ENCODE data around the gene NOP56.
"Not testable (repeated sequence)": the region's sequence is repeated elsewhere in the genome, so short reads cannot be mapped to it uniquely, and the experiment has no call there.

The NOP56 gene

GRCh38 chr20:2652724-2653555 is 508 bp downstream of the NOP56 start:
- DNase-seq = peak; percentile 58

DNA sequence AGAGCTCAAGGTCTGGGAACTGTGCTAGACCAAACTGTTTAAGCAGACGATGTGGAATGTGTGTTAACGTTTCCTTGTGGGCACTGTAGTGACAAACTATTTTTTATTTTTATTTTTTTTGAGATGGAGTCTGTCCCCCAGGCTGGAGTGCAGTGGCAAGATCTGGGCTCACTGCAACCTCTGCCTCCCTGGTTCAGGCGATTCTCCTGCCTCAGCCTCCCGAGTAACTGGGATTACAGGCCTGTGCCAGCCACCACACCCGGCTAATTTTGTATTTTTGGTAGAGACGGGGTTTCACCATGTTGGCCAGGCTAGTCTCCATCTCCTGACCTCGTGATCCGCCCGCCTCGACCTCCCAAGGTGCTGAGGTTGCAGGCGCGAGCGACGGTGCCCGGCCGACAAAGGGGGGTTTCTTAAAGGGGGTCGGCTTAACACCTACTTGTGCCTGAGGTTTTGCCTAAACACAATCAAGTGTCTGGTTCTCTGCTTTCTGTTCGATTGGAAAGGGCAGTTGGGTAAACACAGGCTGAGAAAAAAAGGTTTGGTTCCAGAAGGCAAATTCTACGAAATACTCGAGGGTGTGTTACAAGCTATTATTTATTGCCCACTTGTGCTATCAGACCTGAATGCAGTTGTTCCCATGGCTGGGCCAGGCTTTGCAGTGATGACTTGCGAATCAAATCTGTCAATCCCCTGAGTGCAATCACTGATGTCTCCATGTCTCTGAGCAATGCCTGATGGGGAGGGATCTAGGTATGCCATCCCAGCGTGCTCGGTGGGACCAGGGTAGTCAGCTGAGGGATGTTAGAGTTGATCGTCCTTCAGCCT is 1.3 kb downstream of the NOP56 start:
- no peak for DNase-seq

DNA sequence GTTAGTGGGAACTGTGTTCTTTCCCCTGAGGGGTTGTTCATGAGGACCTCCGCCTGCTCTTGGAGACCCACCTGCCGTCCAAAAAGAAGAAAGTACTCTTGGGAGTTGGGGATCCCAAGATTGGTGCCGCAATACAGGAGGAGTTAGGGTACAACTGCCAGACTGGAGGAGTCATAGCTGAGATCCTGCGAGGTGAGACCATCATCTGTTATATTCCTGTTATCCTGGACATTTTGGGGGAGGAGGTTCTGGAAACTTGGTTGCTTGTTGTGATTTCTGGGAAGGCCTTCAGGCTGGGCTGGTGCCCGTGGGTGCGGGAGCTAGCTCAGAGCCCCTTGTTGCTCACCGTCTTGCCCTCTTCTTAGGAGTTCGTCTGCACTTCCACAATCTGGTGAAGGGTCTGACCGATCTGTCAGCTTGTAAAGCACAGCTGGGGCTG is 2.0 kb downstream of the NOP56 start:
- DNase-seq = no peak

GRCh38 chr20:2654831-2655230 is 2.4 kb downstream of the NOP56 start:
- DNase-seq = no peak

GRCh38 chr20:2655331-2656116 is 3.1 kb downstream of the NOP56 start:
- no peak for DNase-seq

- DNase-seq = no peak
These were observed 4.2 kb downstream of the NOP56 start for GRCh38 chr20:2656471-2657117.

DNA sequence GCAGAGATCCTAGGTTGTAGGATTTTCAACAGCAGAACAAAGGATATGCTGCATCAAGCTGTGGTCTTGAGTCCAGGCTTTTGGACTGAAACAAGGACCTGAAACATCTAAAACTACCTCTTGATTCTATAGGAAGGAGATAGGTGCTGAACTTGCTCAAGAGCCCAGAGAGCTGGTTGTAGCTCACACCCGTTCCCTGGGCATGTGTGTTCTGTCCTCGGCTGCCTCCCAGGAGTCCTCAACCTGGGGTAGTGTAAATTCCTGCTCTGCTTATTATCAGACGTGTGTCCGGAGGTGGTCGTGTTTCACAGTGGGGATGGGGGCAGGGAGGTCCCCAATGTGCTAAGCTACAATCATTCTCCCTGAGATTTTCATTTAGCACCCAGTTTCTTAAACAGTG is 4.8 kb downstream of the NOP56 start:
- DNase-seq = no peak

GRCh38 chr20:2657674-2658073 is 5.2 kb downstream of the NOP56 start:
- no peak for DNase-seq

DNA sequence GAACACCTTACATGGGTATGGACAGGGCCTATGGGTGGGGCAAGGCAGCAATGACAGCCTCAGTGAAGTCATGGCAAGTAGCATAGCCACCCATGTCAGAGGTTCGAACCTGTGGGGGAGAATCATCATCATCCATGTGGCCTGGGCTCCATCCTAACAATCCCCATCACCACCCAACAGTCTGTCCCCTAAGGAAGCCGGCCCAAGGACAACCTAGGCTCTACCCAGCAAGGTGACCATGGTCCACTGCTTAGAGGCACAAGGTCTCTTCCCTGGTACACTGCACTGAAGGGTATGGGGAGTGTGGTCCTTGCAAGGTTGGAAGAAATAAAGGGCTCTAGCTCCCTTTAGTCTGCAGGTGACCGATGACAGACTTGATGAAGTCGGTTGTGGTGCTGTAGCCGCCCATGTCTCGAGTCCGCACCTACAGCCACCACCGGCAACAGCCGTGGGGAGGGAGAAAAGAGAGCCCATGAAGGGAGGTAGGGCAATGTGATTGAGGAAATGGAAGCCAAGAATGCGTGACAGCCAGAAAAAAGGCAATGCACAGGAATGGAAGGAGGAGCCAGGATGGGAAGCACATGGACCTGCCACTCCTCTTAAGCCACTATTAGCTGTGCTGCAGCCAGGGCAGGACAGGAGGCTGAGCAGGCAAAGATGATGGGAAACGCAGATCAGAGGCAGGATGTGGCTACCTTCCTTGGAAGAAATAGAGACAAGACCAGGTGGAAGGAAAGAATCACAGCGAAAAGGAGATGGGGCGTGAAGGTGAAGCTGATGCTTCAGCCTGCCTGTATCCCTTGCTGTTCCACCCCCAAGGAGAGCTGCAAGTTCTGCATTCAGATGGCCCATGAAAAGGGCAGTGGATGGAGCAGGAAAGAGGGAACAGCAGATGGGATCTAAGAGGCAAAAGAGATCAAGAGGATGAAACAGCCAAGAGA is 6.3 kb downstream of the NOP56 start:
- DNase-seq = no peak

DNA sequence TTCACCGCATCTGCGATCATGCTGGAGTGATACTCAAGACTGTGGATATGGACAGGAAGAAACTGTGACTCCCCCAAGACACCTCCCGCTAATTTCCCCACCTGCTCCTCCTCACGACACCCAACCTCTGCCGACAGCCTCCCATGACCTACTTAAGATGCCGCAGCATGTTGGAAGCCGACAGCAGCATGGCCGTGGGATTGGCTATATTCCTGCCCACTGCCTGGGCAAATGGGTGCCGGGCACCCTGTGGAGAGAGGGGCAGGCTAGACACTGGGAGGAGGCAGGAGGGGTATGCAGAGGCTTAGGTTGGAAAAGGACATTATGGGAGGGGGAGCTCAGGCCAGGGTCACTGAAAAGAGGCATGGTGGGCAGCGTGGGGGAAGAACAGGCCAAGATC is 7.1 kb downstream of the NOP56 start:
- DNase-seq = no peak

DNA sequence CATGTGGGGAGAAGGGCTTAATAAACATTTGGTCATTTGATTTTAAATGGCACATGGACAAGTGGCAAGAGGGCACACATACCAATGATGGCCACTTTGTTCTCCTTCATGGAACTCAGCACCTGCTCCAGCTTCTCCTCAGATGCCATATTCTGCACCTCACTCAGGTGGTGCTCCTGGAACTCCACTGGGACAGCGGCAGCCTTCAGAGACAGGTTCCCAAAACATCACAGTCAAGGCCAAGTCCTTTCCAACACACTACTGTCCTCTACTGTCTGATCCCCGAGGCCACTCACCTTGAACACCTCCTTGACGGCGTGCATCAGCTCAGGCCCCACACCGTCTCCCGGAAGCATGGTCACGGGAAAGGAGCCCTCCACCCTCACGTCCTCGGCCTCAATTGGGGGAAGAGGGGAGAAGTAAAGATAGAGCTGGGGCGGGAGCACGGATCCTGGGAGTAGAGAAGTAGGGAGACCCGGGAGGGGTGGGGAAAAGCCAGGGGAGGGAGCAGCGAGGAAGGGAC is 11.0 kb downstream of the NOP56 start:
- DNase-seq = no peak

DNA sequence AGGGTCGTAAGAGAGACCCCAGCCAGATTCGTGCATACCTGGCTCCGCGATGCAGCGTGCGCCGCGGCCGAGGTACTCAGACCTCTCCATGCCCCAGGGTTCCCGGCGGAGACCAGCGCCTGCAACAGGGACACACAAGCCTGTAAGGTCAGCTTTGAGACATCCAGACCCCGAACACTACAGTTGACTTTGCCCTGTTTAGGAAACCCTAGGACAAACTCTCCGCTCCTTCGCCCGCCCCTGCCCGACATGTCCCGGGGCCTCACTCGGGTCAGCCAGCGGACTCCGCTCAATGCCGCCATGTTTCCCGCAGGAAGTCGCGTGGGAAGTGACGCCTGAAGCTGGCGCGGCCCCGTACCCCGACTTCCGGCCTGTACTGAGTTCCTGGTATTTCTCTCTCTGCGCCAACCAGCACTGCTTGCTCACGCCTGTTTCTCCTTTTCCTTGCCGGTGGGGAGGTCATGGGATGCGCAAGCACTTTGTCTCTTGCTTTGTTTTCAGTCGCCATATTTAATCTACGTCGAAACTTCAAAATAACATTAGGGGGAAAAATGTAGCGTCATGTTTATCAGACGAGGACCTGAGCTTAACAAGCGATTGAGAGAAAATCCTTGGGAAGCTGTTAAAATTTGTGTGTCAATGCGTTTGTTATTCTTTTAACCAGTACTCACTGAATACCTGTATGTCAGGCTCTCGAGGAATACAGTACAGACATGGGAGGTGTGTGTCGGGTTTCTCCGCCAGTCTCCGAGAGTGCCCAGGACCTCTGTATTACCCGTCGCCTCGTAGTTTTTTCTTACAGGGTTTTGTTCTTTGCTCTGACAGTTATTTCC is 11.7 kb downstream of the NOP56 start, which contains the start of gene IDH3B:
IDH3B (minus strand) TSS at position 330 of the 833 bp plus-strand sequence; CDS start at position 302, 28 bp downstream.
- DNase-seq = peak; percentile 80

GRCh38 chr20:2671977-2672376 is 19.5 kb downstream of the NOP56 start:
- DNase-seq = no peak

GRCh38 chr20:2672446-2672845 is 20.0 kb downstream of the NOP56 start:
- no peak for DNase-seq

- DNase-seq = no peak
These were observed 21.0 kb downstream of the NOP56 start for GRCh38 chr20:2673453-2673852.

- no peak for DNase-seq
These were observed 27.6 kb downstream of the NOP56 start for GRCh38 chr20:2680046-2680445.

GRCh38 chr20:2682040-2682439 is 29.6 kb downstream of the NOP56 start:
- DNase-seq = not testable (repeated sequence)

- not testable (repeated sequence) for DNase-seq
These were observed 32.4 kb downstream of the NOP56 start for GRCh38 chr20:2684817-2685216.

GRCh38 chr20:2687514-2687913 is 35.1 kb downstream of the NOP56 start:
- no peak for DNase-seq

DNA sequence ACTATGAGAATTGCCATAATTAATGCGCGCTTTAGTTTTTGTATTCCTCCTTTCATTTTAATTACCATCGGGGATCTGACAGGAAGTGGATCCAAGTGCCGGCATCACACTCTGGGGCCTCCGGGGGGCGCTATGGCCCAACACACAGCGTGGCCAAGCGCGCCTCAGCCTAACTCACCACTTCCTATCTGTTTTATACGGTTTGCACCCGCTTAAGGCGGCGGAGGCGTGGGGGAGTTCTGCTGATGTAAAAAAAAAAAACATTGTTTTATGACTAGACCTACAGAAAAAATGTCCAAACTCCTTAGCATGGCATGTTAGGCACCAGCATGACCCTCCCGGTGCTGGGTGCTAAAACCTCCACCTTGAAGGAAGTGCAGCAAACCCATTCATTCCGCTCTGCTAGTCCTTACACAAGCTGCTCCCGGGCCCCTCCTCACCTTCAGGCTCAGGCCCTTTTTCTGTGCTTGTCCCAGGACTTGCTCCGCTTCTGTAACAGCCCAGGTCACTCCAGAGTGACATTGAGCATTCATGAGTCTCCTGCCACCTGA is 35.7 kb downstream of the NOP56 start:
- DNase-seq = no peak

Data from NK-92 treated with Interleukin-12 subunit alpha and Interleukin-12 subunit beta, amount 100 ng/mL, for 24 hours (cell line).